Measurements from ENCODE around the gene GON4L. TPM values are rescaled to one million over a fixed set of nuclear protein-coding genes. Genes with fewer than 3 reads are reported as not detected.
"Not testable (repeated sequence)": the region's sequence is repeated elsewhere in the genome, so short reads cannot be mapped to it uniquely, and the experiment has no call there.

The GON4L gene
- total RNA-seq, 1 donor from 2014 or later, result 31.8 TPM

DNA sequence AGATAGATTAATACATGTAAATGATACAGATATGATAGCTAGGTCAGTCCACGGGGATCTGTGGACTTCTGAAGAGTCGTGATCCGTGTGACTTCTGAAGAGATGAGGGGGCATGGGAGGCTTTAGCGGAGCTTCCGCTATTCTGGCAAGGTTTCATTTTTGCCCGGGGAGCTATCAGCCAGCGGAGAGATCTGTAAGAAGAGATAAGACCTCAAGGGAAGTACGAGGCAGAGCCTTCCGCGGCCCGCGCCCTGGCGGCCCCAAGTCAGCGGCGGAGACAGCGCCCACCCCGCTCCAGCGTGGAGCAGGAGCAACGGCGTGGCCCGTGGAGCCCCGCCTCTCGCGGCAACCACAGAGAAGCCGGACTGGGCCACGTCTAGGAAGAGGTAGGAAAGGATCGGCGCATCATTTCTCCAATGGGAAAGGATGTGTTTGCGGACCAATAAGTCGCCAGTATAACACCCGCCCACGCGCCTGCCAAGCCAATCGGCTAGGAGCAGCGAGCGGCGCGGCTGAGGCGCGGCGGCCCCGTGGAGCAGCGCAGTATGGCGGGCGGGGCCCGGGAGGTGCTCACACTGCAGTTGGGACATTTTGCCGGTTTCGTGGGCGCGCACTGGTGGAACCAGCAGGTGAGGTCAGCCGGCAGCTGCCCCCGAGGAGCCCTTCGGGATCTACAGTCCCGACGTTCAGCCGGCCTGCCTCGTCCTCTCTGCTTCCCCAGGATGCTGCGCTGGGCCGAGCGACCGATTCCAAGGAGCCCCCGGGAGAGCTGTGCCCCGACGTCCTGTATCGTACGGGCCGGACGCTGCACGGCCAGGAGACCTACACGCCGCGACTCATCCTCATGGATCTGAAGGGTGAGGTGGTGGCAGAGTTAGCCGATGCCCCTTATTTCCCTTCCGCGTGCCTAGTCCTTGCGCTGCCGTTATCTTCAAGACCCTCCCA lies 111.5 kb downstream of the GON4L start:
- peak; percentile 98 for DNase-seq

GRCh38 chr1:155744711-155745283 lies 112.2 kb downstream of the GON4L start:
- no peak for DNase-seq

DNA sequence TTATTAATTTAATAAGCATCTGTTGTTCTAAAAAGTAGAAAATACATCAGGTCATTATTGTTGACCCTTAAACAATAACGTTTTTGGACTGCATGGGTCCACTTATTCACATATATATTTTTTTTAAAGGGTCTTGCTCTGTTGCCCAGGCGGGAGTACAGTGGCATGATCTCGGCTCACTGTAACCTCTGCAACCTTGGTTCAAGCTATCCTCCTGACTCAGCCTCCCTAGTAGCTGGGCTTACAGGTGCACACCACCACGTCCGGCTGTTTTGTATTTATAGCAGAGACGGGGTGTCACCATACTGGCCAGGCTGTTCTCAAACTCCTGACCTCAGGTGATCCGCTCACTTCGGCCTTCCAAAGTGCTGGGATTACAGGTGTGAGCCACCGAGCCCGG lies 115.1 kb downstream of the GON4L start:
- DNase-seq, result no peak

GRCh38 chr1:155740995-155741394 lies 116.0 kb downstream of the GON4L start:
- DNase-seq, result no peak

DNA sequence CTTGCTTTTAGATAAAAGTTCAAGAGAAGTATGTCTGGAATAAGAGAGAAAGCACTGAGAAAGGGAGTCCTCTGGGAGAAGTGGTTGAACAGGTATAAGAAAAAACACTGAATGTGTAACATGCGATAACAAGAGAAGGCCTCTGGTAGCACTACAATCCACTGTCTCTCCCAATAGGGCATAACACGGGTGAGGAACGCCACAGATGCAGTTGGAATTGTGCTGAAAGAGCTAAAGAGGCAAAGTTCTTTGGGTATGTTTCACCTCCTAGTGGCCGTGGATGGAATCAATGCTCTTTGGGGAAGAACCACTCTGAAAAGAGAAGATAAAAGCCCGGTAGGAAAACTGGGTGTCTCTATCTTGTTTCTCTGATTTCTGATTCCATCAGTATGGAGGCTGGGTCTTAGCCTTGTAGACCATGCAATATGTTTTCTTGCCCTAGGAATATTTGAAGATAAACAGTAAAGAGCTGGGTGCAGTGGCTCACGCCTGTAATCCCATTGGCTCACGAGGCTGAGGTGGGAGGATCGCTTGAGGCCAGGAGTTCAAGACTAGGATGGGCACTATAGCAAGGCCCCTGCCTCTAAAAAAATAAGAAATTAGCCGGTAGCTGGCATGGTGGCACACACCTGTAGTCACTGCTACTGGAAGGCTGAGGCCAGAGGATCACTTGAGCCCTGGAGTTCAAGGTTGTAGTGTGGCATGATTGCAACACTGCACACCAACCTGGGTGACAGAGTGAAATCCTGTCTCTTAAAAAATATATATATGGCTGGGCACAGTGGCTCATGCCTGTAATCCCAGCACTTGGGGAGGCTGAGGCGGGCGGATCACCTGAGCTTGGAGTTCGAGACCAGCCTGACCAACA lies 127.7 kb downstream of the GON4L start:
- peak; percentile 85 for DNase-seq

GRCh38 chr1:155725142-155725541 lies 131.9 kb downstream of the GON4L start:
- DNase-seq, result no peak

DNA sequence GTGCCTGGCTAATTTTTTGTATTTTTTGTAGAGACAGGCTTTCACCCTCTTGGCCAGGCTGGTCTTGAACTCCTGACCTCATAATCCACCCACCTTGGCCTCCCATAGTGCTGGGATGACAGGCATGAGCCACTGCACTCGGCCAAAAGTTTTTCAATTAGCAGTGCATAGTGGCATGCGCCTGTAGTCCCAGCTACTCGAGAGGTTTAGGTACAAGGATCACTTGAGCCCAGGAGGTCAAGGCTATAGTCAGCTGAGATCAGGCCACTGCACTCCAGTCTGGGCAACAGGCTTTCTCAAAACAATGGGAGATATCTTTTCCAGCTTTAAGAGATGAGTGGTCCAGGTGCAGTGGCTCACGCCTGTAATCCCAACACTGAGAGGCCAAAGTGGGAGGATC lies 137.3 kb downstream of the GON4L start:
- DNase-seq, result no peak

DNA sequence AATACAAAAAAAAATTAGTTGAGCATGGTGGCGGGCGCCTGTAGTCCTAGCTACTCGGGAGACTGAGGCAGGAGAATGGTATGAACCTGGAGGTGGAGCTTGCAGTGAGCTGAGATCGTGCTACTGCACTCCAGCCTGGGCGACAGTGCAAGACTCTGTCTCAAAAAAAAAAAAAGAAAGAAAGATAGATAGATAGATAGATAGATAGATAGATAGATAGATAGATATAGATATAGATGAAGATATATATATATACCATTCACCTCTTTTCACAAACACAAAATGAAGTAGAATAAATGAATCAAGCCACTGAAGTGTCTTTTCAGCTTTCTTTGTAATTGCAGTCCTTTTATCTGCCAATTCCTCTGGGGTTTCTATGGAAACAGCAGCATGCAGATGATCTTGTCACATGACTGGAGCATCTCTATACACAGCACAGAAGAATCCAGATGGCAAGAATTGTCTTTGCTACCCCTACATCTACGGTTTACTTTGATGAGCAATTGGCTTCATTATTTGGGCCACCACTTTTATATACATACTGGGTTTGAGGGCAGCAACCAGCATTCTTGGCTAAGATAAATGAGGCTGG lies 138.4 kb downstream of the GON4L start:
- not testable (repeated sequence) for DNase-seq

DNA sequence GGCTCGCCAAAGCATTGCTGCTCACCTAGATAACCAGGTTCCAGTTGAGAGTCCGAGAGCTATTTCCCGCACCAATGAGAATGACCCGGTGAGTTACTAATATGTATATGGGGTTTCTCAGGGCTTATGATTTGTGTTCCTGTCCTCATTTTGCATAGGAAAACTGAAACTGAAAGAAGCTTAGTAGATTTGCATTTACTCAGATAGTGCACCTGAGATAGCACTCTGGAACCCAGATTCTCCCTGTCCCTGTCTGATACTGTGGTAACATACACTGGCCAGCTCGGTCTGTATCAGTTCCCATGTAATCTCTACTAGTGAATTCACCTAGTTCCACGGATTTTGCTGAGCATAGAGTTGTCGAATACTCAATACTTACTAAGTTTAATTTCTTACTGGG lies 140.0 kb downstream of the GON4L start:
- DNase-seq, result no peak

- DNase-seq, result no peak
These were observed 141.2 kb downstream of the GON4L start for GRCh38 chr1:155715777-155716176.

- not testable (repeated sequence) for DNase-seq
These were observed 142.0 kb downstream of the GON4L start for GRCh38 chr1:155715056-155715455.

- DNase-seq, result no peak
These were observed 143.9 kb downstream of the GON4L start for GRCh38 chr1:155713075-155713474.

- DNase-seq, result peak; percentile 32
These were observed 144.4 kb downstream of the GON4L start for GRCh38 chr1:155712636-155713035.

DNA sequence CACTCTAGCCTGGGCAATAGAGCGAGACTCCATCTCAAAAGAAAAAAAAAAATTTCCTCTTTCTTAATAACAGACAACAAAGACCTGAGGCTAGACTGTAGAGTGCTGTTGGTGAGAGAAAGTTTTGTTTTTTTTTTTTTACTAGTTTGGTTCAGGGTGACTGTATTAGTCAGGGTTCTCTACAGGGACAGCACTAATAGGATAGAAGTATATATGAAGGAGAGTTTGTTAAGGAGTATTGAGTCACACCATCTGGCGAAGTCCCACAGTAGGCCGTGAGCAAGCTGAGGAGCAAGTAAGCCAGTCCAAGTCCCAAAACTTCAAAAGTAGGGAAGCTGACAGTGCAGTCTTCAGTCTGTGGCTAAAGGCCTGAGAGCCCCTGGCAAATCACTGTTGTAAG lies 145.6 kb downstream of the GON4L start:
- not testable (repeated sequence) for DNase-seq

- no peak for DNase-seq
These were observed 147.6 kb downstream of the GON4L start for GRCh38 chr1:155709391-155709790.

DNA sequence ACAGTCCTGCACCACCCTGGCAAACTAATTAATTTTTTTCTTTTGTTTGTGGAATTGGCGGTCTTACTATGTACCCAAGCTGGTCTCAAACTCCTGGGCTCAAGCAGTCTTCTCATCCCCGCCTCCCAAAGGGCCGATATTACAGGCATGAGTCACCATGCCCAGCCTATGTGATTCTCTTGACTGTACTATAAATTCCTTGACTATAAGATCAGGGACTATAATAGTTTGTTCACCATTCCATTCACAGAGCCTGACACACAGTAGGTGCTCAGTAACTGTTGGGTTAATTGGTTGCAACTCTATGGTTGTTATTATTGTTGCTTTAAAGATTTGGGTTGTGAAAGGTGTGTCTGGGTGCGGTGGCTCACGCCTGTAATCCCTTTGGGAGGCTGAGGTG lies 150.9 kb downstream of the GON4L start:
- peak; percentile 25 for DNase-seq

DNA sequence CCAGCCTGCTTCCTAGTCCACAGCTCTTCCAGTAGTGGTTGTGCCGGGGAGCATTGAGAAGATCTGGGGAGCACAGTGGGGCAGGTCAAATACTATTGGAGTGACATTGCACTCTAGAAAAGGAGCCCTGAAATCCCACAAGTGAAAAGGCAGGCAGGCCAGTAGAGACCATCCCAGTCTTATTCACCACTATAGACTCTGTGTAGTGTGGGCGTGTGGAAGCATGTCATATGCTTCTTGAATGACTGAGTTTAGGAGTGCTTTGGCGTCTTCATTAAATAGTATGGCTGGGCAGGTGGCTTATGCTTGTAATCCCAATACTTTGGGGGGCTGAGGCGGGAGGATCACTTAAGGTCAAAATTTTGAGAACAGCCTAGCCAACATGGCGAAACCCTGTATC lies 152.6 kb downstream of the GON4L start:
- not testable (repeated sequence) for DNase-seq

DNA sequence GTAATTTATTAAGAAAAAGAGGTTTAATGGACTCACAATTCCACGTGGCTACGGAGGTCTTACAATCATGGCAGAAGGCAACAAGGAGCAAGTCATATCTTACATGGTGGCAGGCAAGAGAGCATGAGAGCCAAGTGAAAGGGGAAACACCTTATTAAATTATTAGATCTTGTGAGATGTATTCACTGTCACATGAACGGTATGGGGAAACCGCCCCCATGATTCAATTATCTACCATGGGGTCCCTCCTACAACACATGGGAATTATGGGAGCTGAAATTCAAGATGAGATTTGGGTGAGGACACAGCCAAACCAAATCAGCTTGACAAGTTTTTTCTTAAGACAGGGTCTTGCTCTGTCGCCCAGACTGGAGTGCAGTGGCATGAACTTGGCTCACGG lies 153.8 kb downstream of the GON4L start:
- DNase-seq, result no peak

DNA sequence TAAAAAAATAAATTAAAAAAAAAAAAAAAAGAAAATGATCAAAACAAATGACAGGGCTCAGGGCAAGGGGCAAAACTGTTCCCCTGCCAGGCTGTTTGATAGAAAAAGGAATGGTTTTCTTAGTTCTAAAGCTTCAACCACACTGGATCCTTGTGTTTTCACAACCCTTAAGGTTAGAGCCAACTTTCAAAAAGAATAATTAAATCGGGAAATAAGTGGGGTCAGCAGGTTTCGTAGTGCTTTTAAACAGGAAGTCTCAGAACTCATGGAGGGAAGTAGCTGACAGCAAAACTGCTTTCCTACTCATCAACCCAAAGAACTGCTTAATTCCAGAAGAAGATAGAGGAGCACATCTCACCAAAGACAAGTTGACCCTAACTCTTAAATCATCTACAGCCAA lies 155.3 kb downstream of the GON4L start:
- not testable (repeated sequence) for DNase-seq

Data from dermis blood vessel endothelial cell (primary cell).